ENCODE results near the gene PTH1R.

DNA sequence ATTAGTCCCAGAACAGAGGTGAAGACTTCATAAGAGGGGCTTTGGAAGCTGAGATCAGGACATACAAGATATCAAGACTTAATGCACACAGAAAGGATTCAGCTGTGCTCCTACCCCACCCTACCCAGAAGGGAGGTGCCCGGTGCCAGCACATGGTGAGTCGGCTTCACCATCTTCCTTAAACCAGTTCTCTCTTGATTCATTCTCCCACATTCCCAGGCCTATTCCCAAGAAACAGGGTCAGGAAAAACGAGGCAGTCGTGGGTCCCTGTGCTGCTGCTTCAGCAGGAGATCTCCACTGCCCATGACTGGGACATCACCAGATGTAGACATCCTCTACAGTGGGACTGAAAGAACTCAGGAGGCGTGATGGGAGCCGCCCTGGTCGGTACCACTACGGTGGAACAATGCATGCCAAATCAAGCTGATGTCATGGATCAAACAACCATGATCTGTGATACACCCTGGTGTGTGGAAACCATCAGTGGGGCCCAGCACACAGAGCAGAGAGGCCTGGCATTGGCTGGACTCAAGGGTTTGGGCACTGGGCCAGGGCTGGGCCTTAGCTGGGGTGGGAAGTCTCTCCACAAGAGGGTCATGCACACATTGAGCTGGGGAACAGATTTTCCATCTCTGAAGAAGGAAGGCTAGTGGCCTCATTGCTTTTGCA, 57.1 kb downstream of the PTH1R start:
- TF ChIP-seq, protein P1, sequence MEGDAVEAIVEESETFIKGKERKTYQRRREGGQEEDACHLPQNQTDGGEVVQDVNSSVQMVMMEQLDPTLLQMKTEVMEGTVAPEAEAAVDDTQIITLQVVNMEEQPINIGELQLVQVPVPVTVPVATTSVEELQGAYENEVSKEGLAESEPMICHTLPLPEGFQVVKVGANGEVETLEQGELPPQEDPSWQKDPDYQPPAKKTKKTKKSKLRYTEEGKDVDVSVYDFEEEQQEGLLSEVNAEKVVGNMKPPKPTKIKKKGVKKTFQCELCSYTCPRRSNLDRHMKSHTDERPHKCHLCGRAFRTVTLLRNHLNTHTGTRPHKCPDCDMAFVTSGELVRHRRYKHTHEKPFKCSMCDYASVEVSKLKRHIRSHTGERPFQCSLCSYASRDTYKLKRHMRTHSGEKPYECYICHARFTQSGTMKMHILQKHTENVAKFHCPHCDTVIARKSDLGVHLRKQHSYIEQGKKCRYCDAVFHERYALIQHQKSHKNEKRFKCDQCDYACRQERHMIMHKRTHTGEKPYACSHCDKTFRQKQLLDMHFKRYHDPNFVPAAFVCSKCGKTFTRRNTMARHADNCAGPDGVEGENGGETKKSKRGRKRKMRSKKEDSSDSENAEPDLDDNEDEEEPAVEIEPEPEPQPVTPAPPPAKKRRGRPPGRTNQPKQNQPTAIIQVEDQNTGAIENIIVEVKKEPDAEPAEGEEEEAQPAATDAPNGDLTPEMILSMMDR (IDR thresholded peaks at IDR 0.05) = no peak
- TF ChIP-seq RAD21 (IDR thresholded peaks at IDR 0.05; ENCODE audit: low read length) (no peak), NRF1 (IDR thresholded peaks at IDR 0.05; ENCODE audit: low read depth, low read length) (no peak), CHD2 (IDR thresholded peaks at IDR 0.05; ENCODE audit: low read length, partially characterized antibody) (no peak), TAF1 (IDR thresholded peaks at IDR 0.05; ENCODE audit: borderline replicate concordance, low read depth, low read length) (no peak), RCOR1 (IDR thresholded peaks at IDR 0.05; ENCODE audit: low read length) (no peak), YY1 (IDR thresholded peaks at IDR 0.05; ENCODE audit: low read depth) (no peak), JUND (IDR thresholded peaks at IDR 0.05) (no peak), EP300 (IDR thresholded peaks at IDR 0.05; ENCODE audit: borderline replicate concordance in 1 of 2, low read depth in 1 of 2, low read length in 1 of 2) (no peak; a peak in 1 of 4 replicates)
- TF ChIP-seq, protein P2, sequence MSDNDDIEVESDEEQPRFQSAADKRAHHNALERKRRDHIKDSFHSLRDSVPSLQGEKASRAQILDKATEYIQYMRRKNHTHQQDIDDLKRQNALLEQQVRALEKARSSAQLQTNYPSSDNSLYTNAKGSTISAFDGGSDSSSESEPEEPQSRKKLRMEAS (IDR thresholded peaks at IDR 0.05; ENCODE audit: low read depth) = peak; percentile 61; the same call in 1 of the 2 replicates

Data from SK-N-SH (cell line).